GM18519 (cell line): ENCODE measurements around the gene COPG1.
"Not testable (repeated sequence)": the region's sequence is repeated elsewhere in the genome, so short reads cannot be mapped to it uniquely, and the experiment has no call there.

Experiments
- ATAC-seq: cut with Tn5 transposase; IDR thresholded peaks from one replicate; pipeline ENCODE4 v1.9.1; 2021; ENCODE audit warnings: mild to moderate bottlenecking, moderate library complexity; ENCODE audit not compliant: unreplicated experiment, low FRiP score

Gene COPG1

GRCh38 chr3:129238945-129239705, 10.3 kb upstream of the COPG1 start:
- ATAC-seq: no peak

- ATAC-seq: no peak
These were observed 9.4 kb upstream of the COPG1 start for GRCh38 chr3:129239991-129240390.

- no peak for ATAC-seq
These were observed 9.0 kb upstream of the COPG1 start for GRCh38 chr3:129240436-129240835.

GRCh38 chr3:129245141-129245540, 4.3 kb upstream of the COPG1 start:
- no peak for ATAC-seq

- not testable (repeated sequence) for ATAC-seq
These were observed 3.6 kb upstream of the COPG1 start for GRCh38 chr3:129245641-129246306.

GRCh38 chr3:129246636-129247035, 2.8 kb upstream of the COPG1 start:
- no peak for ATAC-seq

- no peak for ATAC-seq
These were observed 973 bp upstream of the COPG1 start for GRCh38 chr3:129248286-129248979.

- no peak for ATAC-seq
These were observed 3.3 kb downstream of the COPG1 start for GRCh38 chr3:129252748-129253147.

GRCh38 chr3:129254536-129255230, 5.3 kb downstream of the COPG1 start:
- no peak for ATAC-seq

GRCh38 chr3:129256270-129256669, 6.9 kb downstream of the COPG1 start:
- ATAC-seq: no peak

- no peak for ATAC-seq
These were observed 8.2 kb downstream of the COPG1 start for GRCh38 chr3:129257609-129258008.

GRCh38 chr3:129259612-129260477, 10.4 kb downstream of the COPG1 start:
- ATAC-seq: no peak

- no peak for ATAC-seq
These were observed 11.2 kb downstream of the COPG1 start for GRCh38 chr3:129260606-129261005.

GRCh38 chr3:129261894-129262293, 12.5 kb downstream of the COPG1 start:
- ATAC-seq: no peak

- no peak for ATAC-seq
These were observed 13.9 kb downstream of the COPG1 start for GRCh38 chr3:129263161-129263910.

GRCh38 chr3:129264994-129265393, 15.6 kb downstream of the COPG1 start:
- not testable (repeated sequence) for ATAC-seq

GRCh38 chr3:129266651-129267050, 17.2 kb downstream of the COPG1 start:
- ATAC-seq: no peak

GRCh38 chr3:129268396-129268795, 19.0 kb downstream of the COPG1 start:
- ATAC-seq: no peak

GRCh38 chr3:129271674-129272073, 22.3 kb downstream of the COPG1 start:
- ATAC-seq: no peak
